ENCODE results near the gene KCNK6.

DNA sequence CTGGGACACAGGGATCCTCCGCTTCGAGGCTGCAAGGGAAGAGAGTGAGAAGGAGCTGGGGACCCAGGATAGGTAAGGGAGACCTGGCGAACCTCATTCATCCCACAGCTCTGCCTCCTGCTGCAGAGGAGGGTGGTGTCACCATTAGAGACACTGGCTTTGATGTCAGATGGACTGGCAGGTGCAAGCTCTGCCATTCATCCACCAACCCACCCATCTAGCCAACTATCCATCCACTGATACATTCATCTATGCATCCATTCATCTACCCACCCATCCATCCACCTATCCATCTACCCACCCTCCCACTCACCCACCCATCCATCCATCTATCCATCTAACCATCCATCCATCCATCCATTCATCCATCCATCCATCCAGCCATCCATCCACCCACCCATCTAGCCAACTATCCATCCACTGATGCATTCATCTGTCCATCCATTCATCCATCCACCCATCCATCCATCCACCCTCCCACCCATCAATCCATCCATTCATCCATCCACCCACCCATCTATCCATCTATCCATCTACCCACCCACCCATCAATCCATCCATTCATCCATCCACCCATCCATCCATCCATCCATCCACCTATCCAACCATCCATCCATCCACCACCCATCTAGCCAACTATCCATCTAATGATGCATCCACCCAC lies 9.9 kb upstream of the KCNK6 start:
- TF ChIP-seq, protein P1, sequence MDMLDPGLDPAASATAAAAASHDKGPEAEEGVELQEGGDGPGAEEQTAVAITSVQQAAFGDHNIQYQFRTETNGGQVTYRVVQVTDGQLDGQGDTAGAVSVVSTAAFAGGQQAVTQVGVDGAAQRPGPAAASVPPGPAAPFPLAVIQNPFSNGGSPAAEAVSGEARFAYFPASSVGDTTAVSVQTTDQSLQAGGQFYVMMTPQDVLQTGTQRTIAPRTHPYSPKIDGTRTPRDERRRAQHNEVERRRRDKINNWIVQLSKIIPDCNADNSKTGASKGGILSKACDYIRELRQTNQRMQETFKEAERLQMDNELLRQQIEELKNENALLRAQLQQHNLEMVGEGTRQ (IDR thresholded peaks at IDR 0.05; ENCODE audit: borderline replicate concordance, low read depth, low read length), result no peak
- TF ChIP-seq, protein P2, sequence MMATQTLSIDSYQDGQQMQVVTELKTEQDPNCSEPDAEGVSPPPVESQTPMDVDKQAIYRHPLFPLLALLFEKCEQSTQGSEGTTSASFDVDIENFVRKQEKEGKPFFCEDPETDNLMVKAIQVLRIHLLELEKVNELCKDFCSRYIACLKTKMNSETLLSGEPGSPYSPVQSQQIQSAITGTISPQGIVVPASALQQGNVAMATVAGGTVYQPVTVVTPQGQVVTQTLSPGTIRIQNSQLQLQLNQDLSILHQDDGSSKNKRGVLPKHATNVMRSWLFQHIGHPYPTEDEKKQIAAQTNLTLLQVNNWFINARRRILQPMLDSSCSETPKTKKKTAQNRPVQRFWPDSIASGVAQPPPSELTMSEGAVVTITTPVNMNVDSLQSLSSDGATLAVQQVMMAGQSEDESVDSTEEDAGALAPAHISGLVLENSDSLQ (IDR thresholded peaks at IDR 0.05), result no peak
- TF ChIP-seq JUNB (IDR thresholded peaks at IDR 0.05), result no peak
- TF ChIP-seq, protein P3, sequence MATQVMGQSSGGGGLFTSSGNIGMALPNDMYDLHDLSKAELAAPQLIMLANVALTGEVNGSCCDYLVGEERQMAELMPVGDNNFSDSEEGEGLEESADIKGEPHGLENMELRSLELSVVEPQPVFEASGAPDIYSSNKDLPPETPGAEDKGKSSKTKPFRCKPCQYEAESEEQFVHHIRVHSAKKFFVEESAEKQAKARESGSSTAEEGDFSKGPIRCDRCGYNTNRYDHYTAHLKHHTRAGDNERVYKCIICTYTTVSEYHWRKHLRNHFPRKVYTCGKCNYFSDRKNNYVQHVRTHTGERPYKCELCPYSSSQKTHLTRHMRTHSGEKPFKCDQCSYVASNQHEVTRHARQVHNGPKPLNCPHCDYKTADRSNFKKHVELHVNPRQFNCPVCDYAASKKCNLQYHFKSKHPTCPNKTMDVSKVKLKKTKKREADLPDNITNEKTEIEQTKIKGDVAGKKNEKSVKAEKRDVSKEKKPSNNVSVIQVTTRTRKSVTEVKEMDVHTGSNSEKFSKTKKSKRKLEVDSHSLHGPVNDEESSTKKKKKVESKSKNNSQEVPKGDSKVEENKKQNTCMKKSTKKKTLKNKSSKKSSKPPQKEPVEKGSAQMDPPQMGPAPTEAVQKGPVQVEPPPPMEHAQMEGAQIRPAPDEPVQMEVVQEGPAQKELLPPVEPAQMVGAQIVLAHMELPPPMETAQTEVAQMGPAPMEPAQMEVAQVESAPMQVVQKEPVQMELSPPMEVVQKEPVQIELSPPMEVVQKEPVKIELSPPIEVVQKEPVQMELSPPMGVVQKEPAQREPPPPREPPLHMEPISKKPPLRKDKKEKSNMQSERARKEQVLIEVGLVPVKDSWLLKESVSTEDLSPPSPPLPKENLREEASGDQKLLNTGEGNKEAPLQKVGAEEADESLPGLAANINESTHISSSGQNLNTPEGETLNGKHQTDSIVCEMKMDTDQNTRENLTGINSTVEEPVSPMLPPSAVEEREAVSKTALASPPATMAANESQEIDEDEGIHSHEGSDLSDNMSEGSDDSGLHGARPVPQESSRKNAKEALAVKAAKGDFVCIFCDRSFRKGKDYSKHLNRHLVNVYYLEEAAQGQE (IDR thresholded peaks at IDR 0.05; ENCODE audit: low read depth, low read length), result no peak
- TF ChIP-seq POLR2A (IDR thresholded peaks at IDR 0.05; ENCODE audit: low read depth, low read length), result no peak
- no peak for TF ChIP-seq CEBPZ (IDR thresholded peaks at IDR 0.05; ENCODE audit: low read depth, low read length)
- TF ChIP-seq, protein P4, sequence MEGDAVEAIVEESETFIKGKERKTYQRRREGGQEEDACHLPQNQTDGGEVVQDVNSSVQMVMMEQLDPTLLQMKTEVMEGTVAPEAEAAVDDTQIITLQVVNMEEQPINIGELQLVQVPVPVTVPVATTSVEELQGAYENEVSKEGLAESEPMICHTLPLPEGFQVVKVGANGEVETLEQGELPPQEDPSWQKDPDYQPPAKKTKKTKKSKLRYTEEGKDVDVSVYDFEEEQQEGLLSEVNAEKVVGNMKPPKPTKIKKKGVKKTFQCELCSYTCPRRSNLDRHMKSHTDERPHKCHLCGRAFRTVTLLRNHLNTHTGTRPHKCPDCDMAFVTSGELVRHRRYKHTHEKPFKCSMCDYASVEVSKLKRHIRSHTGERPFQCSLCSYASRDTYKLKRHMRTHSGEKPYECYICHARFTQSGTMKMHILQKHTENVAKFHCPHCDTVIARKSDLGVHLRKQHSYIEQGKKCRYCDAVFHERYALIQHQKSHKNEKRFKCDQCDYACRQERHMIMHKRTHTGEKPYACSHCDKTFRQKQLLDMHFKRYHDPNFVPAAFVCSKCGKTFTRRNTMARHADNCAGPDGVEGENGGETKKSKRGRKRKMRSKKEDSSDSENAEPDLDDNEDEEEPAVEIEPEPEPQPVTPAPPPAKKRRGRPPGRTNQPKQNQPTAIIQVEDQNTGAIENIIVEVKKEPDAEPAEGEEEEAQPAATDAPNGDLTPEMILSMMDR (IDR thresholded peaks at IDR 0.05 in 2 of 3, conservative IDR thresholded peaks at IDR 0.05 in 1 of 3; ENCODE audit: control insufficient read depth in 2 of 3, extremely low read depth in 1 of 3, insufficient read depth in 1 of 3, low read depth in 3 of 3, low read length in 3 of 3), result no peak
- TF ChIP-seq CBX5 (IDR thresholded peaks at IDR 0.05; ENCODE audit: low read depth), result no peak
- no peak for TF ChIP-seq CBFB (IDR thresholded peaks at IDR 0.05; ENCODE audit: low read depth)
- no peak for TF ChIP-seq RAD21 (IDR thresholded peaks at IDR 0.05; ENCODE audit: insufficient read depth, low read depth, low read length)
- no peak for TF ChIP-seq FOS (IDR thresholded peaks at IDR 0.05; ENCODE audit: borderline replicate concordance, extremely low read depth, insufficient read length)
- TF ChIP-seq MEF2B (IDR thresholded peaks at IDR 0.05; ENCODE audit: partially characterized antibody, poor library complexity, severe bottlenecking), result no peak
